Panc1 (cell line): ENCODE measurements around the gene SSUH2. TPM values are rescaled to one million over a fixed set of nuclear protein-coding genes. Genes with fewer than 3 reads are reported as not detected.

Experiments used
- ATAC-seq: fragments of 200-7000 bp; cut with Tn5 transposase; 2 replicates; pipeline ENCODE4 v1.9.1; 2020; ENCODE audit warnings: mild to moderate bottlenecking, moderate library complexity
- BruUV-seq: library from RNA; stranded (reverse); fragments of 400-500 nt; replicated peaks from 2 replicates; lab custom pipeline; 2021; lab: Mats Ljungman, UMichigan
- CTCF ChIA-PET: fragments of 300-600 bp; sonication (Branson Sonifier 250); formaldehyde crosslinking; loops from one replicate; lab custom pipeline; 2022; ENCODE audit warnings: antibody characterized with exemption; lab: Charles Lee
- POLR2A ChIA-PET: fragments of 300-600 bp; sonication (Branson Sonifier 250); formaldehyde crosslinking; loops from one replicate; lab custom pipeline; 2022; ENCODE audit warnings: antibody characterized with exemption; lab: Charles Lee
- DNase-seq: peaks from one replicate; pipeline ENCODE4 v3.0.0-alpha.2; 2010; ENCODE audit warnings: low read depth, low spot score
- H3K27ac ChIP-seq: 2 replicates; pipeline ENCODE4 v1.5.1; 2011; ENCODE audit warnings: mild to moderate bottlenecking, low read length, inconsistent platforms
- H3K27me3 ChIP-seq: fragments of 200-500 bp; sonication (Bioruptor generic); 2 replicates; pipeline ENCODE4 v1.6.0; 2014; ENCODE audit warnings: low read length, inconsistent platforms; ENCODE audit not compliant: control insufficient read depth, insufficient read depth
- H3K36me3 ChIP-seq: fragments of 200-500 bp; sonication (Bioruptor generic); 2 replicates; pipeline ENCODE4 v1.5.1; 2014; ENCODE audit warnings: inconsistent platforms, mild to moderate bottlenecking, low read length, moderate library complexity; ENCODE audit not compliant: control insufficient read depth, insufficient read depth
- H3K4me1 ChIP-seq: 2 replicates; pipeline ENCODE4 v1.5.1; 2011; ENCODE audit warnings: inconsistent platforms, mild to moderate bottlenecking, low read length, moderate library complexity; ENCODE audit not compliant: control insufficient read depth, insufficient read depth
- H3K4me3 ChIP-seq, 2 experiments: 2 replicates each; pipeline ENCODE4 v1.5.1; 2011 to 2012; ENCODE audit warnings: low read depth in 2 of 2, low read length in 2 of 2, mild to moderate bottlenecking in 2 of 2, inconsistent platforms in 1 of 2, moderate library complexity in 1 of 2
- H3K9me3 ChIP-seq: fragments of 200-500 bp; sonication (Bioruptor generic); 2 replicates; pipeline ENCODE4 v1.5.1; 2014; ENCODE audit warnings: low read depth, mild to moderate bottlenecking, inconsistent platforms, low read length, moderate library complexity; ENCODE audit not compliant: control insufficient read depth, insufficient read depth
- CTCF ChIP-seq: fragments of 450-650 bp; IDR thresholded peaks from 2 replicates; pipeline ENCODE4 v1.5.1; 2017; ENCODE audit warnings: mild to moderate bottlenecking
- POLR2AphosphoS5 ChIP-seq: IDR thresholded peaks from 2 replicates; pipeline ENCODE4 v1.6.1; 2012; ENCODE audit warnings: mild to moderate bottlenecking, low read depth, low read length, moderate library complexity
- REST ChIP-seq, 2 experiments: IDR thresholded peaks; 2 replicates each; pipeline ENCODE4 v1.6.1; 2011 to 2012; ENCODE audit warnings: low read depth in 2 of 2, control low read depth in 1 of 2, low read length in 1 of 2, mild to moderate bottlenecking in 1 of 2, moderate library complexity in 1 of 2; ENCODE audit not compliant: insufficient read depth in 1 of 2
- SIN3A ChIP-seq: IDR thresholded peaks from 2 replicates; pipeline ENCODE4 v1.6.1; 2012; ENCODE audit warnings: low read depth, mild to moderate bottlenecking, low read length, moderate library complexity, borderline replicate concordance; ENCODE audit not compliant: insufficient read depth
- TCF7L2 ChIP-seq: IDR thresholded peaks from 2 replicates; pipeline ENCODE4 v1.6.1; 2011; ENCODE audit warnings: mild to moderate bottlenecking, low read depth, low read length, inconsistent platforms
- in situ Hi-C: cut with HindIII; loops from 2 replicates; pipeline ENCODE4 v1.10.0; 2016; ENCODE audit warnings: low sequenced_read_pairs, low pct_unique_long_range_greater_than_20kb
- intact Hi-C: fragments of 100-400 bp; cut with micrococcal nuclease; formaldehyde crosslinking; loops from one replicate; pipeline ENCODE4 v1.10.0; 2022; ENCODE audit not compliant: unreplicated experiment
- total RNA-seq: library from RNA; stranded (reverse); gene quantifications from one replicate; pipeline ENCODE4 v1.2.1, GENCODE V29; 2021; ENCODE audit not compliant: unreplicated experiment

SSUH2 gene
- total RNA-seq, 1 experiment from 2014 or later: not detected

GRCh38 chr3:8658306-8659212 lies 14.0 kb upstream of the SSUH2 start:
- CTCF ChIA-PET: interaction anchor here (0.8 kb wide), 1 partner anchor 18 kb away, joined by 4 read pairs; no protein-coding TSS in a partner anchor
- TF ChIP-seq SIN3A (no peak), REST (IDR thresholded peaks at IDR 0.05; ENCODE audit: insufficient read depth in 1 of 2, low read depth in 2 of 2, low read length in 1 of 2) (no peak), CTCF (no peak), TCF7L2 (no peak), POLR2AphosphoS5 (no peak)
- intact Hi-C loops: no loop called here
- Histone ChIP-seq H3K4me3 (no peak overlapping the region), H3K4me1 (no peaks in the 10 kb centered on the region), H3K27ac (no peak overlapping the region), H3K36me3 (no peaks in the 10 kb centered on the region), H3K27me3 (no peaks in the 10 kb centered on the region), H3K9me3 (no peaks in the 10 kb centered on the region)
- POLR2A ChIA-PET: no interaction called here
- ATAC-seq: no peak
- in situ Hi-C loops: no loop called here
- no peak for DNase-seq
- no TSS peak for BruUV-seq

GRCh38 chr3:8657804-8658305 lies 13.3 kb upstream of the SSUH2 start:
- ATAC-seq: no peak
- DNase-seq: no peak
- no peaks in the 10 kb centered on the region for H3K4me1 ChIP-seq
- CTCF ChIA-PET: no interaction called here
- H3K27me3 ChIP-seq: no peaks in the 10 kb centered on the region
- H3K4me3 ChIP-seq: no peak overlapping the region
- TF ChIP-seq SIN3A: no peak
- no peak for TF ChIP-seq REST (IDR thresholded peaks at IDR 0.05; ENCODE audit: insufficient read depth in 1 of 2, low read depth in 2 of 2, low read length in 1 of 2)
- TF ChIP-seq TCF7L2: no peak
- H3K27ac ChIP-seq: no peak overlapping the region
- in situ Hi-C loops: no loop called here
- POLR2A ChIA-PET: no interaction called here
- no peaks in the 10 kb centered on the region for H3K9me3 ChIP-seq
- no TSS peak for BruUV-seq
- intact Hi-C loops: no loop called here
- H3K36me3 ChIP-seq: no peaks in the 10 kb centered on the region
